Esophagus squamous epithelium (tissue), 4 donors: Measurements from ENCODE around the gene MPV17.

Experiments used
- CTCF ChIP-seq, 6 experiments: fragments of 450-650 bp in 4 of 6; fragments of 200-600 bp in 2 of 6; sonication (generic) in 2 of 6; IDR thresholded peaks; one replicate each; pipeline ENCODE4 v1.5.1; 2016 to 2019; ENCODE audit warnings: antibody characterized with exemption in 6 of 6, mild to moderate bottlenecking in 4 of 6, moderate library complexity in 4 of 6
- POLR2A ChIP-seq, 4 donors: fragments of 450-650 bp; IDR thresholded peaks; one replicate each; pipeline ENCODE4 v1.6.1; 2017; ENCODE audit warnings: antibody characterized with exemption in 4 of 4, mild to moderate bottlenecking in 4 of 4, moderate library complexity in 3 of 4

GRCh38 chr2:27265536-27265870, 57.4 kb downstream of the MPV17 start:
- TF ChIP-seq CTCF (IDR thresholded peaks at IDR 0.05) (no peak), POLR2A (IDR thresholded peaks at IDR 0.05) (no peak)
